Left renal pelvis (tissue), 4 donors: ENCODE data around the gene SFXN2. TPM values are rescaled to one million over a fixed set of nuclear protein-coding genes. Genes with fewer than 3 reads are reported as not detected.
"Not testable (repeated sequence)": the region's sequence is repeated elsewhere in the genome, so short reads cannot be mapped to it uniquely, and the experiment has no call there.

Experiments used
- DNase-seq, 4 donors: peaks; one replicate each; pipeline ENCODE4 v3.0.0-alpha.2; 2013; ENCODE audit warnings: low read depth in 4 of 4, low spot score in 3 of 4
- polyA plus RNA-seq, 4 donors: library from polyadenylated mRNA; unstranded; fragments of 120-200 nt; gene quantifications; one replicate each; pipeline ENCODE4 v1.2.1, GENCODE V29; 2013; ENCODE audit not compliant: insufficient read length in 4 of 4

The SFXN2 gene
- polyA plus RNA-seq, 4 donors: 8.3 to 63.1 (median 50.1) TPM

DNA sequence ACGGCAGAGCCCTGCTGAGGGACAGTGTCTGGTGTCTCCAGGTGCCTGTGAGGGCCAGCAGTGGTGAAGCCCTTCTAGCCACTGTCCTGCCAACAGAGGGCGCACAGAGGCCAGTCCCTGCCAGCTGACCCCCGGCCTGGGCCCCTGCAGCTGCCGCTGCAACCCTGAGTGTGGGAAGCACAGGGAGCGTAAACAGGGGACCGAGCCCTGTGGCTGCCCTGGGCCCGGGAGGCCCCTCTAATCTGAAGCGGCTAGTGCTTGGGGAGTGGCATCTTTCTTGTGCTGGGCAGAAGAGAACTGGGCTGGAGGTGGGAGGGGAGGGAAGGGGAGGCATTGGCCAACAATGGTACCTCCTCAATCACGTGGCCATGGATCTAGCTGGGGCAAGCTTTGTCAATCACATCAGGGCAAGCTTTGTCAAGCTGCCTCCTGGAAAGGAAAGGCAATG is 35.6 kb upstream of the SFXN2 start:
- no peak for DNase-seq

DNA sequence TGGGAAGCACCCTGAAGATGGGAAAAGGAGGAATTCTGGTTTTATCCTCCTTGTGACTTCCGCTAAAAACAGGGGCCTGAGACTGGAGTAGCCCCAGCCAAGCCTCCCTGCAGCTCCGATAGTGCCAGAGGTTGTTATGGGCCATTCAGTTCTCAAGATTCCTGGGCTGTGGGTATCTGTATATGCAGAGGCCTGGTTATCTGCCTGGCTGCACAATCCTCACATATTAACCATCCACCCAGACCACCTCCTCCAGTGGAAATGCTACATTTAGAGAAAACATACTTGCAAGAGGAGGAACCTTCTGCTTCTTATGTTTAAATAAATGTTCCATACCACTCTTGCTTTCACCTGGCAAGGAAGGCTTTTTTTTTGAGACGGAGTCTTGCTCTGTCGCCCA is 34.8 kb upstream of the SFXN2 start:
- no peak for DNase-seq

DNA sequence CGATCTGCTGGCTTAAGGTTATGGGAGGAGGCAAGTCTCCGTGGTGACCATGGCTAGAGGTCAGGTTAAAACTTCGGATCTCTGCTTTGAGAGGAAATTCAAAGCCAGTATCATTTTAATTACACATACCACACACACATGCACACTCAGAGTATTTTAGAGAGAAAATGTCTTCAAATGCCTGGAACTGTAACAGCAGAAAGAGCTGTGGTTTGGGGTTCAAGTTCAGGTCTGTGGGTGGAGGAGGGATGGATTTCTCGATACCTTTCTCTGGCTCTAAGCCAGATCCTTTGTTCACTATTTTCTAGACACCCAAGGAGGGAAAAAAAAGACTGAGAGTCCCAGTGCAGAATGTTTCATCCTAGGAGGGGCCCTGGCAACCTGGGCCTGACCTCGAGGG is 32.7 kb upstream of the SFXN2 start:
- DNase-seq: no peak

DNA sequence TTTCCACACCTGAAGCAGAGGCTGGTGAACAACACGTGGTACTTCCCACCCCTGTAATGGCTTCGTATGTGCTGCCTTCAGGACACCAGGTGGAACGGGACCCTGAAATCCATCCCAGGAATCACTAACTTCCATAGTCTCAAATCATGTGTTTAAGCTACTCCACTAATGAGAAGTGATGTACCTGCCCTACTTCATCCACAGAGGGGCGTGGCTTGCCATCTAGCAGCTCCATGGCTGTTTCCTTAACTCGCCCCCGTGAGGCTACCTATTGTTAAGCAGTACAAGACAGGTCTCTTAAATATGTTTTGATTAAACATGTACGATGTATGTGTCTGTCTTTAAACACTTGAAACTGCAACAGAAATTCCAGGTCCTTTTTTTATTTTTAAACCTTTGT is 32.0 kb upstream of the SFXN2 start:
- DNase-seq: no peak

DNA sequence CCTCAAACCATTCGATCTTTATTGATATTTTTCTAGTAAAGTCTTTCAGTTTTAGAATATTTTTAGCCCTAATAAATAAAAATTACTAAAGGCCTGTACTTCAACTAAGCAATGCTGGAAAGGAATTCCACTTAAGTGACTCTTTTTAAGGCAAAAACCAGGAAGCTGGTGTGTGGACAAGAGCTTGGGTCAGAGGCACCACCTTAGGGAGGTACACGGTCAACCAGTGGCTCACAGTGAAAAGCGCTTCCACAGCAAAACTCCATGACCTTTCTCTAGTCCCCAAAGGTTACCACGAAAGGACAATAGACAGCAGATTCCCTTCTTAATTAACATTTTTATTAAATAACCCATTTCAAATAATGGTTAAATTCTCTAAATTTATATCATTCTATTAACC is 31.5 kb upstream of the SFXN2 start:
- no peak for DNase-seq

DNA sequence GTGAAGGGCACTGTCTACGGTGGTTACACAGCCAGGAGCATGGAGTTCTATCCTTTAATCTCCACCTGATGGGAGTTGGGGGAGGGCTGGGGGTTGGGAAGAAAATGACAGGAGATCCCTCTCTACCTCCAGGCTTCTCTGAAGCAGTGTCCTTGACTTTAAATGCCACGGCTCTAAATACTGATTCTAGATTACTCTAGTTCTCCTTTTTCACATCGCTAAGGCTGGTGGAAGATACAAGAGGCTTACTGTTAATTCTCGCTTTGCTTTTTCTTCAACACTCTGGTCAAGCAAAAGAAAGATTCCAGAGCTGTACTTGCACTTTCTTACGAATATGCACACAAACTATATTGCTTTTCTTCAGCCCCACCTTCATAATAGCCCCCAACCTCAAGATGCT is 30.7 kb upstream of the SFXN2 start:
- DNase-seq: no peak

DNA sequence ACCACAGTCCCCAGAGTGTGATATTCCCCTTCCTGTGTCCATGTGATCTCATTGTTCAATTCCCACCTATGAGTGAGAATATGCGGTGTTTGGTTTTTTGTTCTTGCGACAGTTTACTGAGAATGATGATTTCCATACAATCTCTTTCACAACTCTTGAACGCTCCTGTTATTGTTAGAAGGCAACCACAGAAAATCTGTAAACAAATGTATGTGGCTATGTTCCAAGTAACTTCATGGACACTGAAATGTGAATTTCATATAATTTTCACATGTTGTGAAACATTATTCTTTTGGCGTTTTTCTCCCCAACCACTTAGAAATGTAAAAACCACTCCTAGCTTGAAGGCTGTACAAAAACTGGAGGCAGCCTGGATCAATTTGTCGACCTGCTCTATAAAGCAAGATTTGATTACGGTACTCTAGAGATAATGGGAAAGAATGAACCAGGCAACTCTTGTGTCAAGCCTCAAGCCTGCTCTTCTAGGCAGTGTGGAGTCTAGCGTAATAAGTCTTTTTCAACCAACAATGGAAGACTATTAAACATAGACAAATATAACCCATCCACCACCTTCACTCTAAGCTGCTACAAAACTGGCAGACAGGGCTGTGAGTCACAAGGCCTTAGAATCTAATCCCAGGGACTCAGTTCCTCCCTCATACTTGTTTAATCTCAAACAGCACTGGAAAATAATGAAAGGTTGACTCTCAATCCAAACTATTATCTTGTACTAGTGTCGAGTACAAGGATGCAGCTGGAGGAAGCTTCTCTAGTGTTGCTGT is 23.0 kb upstream of the SFXN2 start:
- no peak for DNase-seq

DNA sequence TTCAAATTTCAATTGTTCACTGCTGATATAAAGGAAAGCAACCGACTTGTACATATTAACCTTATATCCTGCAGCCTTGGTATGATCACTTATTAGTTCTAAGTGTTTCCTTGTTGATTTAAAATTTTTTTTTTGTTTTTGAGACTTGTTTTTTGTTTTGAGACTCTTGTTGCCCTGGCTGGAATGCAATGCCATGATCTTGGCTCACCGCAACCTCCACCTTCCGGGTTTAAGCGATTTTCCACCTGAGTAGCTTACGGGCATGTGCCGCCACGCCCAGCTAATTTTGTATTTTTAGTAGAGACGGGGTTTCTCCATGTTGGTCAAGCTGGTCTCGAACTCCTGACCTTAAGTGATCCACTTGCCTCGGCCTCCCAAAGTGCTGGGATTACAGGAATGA is 19.0 kb upstream of the SFXN2 start:
- not testable (repeated sequence) for DNase-seq

DNA sequence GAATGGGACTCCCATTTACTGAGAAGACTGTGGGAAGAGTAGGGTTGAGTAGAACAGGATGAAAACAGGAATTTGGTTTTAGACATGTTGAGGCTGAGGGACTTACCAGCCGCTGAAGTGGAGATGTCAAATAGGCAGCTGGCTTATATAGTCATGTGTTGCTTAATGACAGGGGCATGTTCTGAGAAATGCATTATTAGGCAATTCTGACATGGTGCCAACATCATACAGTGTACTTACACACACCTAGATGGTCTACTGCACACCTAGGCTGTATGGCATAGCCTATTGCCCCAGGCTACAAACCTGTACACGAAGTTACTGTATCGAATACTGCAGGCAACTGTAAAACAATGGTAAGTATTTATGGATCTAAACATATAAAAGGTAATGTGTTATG is 17.7 kb upstream of the SFXN2 start:
- no peak for DNase-seq

DNA sequence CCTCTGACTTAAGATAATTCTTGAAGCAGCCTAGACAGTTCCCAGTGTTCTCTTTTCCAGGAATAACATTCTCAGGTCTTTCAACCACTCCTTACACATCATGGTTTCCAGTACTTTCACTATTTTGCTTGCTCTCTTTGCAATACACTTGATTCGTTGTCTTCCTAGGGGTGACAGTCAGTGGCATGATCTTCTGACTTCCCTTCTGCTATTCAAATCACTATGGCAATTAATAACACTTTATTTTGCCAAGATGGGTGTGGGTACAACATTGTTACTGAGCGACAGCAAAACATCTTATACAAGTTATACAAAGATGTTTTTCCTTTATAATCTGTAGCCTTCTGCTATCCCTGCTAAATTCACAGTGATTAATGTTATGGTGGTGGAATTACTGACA is 15.5 kb upstream of the SFXN2 start:
- no peak for DNase-seq

DNA sequence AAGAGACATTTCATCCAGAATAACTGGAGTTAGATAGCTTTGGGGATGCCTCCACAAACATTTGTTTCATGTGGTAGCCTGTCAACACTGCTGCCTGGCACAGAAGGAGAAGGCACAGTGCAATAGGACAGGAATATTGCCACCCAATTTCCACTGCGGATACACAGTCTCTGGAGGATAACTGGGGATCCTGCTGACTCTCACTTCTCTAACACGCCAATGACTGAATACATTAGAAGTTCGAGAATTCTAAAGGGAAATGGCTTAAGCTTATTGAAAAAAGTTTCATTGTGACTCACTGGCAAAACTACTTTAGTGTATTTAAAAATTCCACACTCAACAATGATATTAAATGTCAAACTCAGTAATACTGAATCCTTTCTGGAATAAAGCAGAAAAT is 13.2 kb upstream of the SFXN2 start:
- no peak for DNase-seq

DNA sequence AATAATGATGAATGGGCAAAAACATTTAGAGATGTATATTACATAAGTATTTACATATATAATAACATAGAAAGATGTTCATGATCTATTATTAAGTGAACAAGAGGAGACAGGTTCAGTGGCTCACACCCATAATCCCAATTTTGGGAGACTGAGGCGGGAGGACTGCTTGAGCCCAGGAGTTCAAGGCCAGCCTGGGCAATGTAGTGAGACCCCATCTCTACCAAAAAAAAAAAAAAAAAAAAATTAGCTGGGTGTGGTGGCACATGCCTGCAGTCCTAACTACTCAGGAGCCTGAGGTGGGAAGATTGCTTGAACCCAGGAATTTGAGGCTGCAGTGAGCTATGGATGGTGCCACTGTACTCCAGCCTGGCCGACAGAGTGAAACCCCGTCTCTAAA is 12.6 kb upstream of the SFXN2 start:
- DNase-seq: no peak

DNA sequence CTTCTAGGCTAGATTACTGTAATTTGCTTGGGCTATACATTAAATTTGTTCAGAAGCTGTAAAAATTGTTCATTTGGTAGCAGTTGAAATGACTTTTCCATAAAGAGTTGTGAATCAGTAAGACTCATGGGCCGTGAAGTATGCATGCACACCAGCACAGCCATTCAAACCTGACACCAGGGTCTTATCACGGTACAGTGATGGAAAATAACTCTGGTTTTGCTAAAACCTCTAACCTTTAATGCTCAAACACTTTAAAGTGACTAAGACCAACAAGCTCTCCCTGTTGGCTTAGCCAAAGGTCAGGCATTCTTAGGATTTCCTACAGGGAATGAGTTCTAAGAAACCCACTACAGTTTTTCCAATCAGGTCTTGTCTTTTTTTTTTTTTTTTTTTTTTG is 11.7 kb upstream of the SFXN2 start:
- no peak for DNase-seq

DNA sequence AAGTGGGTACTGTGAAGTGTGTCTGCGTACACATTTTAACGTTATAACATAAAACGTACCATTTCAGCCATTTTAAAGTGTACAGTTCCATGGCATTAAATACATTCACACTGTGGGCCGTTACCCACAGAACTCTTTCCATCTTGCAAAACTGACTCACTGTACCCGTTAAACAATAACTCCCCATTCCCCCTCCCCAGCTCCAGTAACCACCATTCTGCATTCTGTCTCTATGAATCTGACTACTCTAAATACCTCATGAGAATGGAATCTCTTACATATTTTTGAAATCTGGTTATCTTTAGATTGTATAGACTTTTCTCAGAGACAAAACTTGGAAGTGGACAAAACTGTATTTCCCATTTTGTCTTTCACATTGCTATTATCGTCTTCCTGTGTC is 9.5 kb upstream of the SFXN2 start:
- no peak for DNase-seq

DNA sequence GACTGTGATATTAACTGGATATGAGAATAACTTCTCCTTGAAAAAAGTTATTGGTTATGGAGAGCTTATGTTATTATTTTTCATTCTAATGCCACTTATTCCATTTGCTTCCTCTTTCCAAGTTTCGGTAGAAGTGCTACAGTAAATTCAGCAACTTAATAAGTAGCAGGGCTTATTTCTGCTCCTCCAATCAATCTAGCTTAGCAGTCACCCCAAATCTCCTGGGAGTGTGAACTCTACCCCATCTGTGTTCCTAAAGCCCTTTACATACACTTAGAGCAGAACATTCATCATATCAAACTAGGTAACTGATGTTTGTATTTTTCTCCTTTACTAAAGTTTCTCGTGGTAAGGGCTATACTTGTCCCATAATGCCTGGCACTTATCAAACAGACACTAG is 8.9 kb upstream of the SFXN2 start:
- DNase-seq: no peak

DNA sequence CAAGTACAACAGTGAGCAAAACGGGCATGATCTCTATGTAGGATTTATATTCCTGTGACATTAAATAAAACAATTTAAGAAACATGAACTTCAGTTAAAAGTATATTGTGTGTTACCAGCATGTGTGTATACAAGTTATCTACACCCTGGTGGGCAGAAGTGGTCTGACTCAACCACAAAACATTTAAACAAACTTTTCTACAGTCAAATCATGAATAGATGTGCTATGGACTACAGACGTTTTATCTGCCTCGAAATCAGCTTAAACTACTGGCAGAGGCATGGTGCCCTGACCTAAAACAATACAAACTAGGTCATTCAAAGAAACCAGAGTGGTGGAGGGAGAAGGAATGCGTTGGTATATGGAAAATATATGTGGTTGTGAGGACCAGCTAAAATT is 3.8 kb upstream of the SFXN2 start:
- DNase-seq: no peak

DNA sequence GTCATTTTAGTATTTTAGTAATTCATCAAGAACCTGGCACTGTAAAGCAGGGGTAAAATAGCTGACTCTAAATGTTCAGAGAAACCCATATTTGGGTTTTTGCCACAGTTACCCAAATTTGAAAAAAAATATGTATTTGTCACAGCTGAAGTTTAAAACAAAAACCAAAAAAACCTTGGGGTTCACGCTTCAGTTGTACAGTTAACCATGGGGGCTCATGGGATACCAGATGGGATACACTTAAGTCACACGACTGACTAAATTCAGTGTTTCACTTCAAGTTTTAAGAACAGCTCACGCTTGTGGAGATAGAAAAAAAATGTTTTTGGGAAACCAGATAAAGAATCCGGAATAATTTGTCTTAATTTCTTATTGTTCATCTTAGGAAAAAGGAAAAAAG is 2.3 kb upstream of the SFXN2 start:
- no peak for DNase-seq

DNA sequence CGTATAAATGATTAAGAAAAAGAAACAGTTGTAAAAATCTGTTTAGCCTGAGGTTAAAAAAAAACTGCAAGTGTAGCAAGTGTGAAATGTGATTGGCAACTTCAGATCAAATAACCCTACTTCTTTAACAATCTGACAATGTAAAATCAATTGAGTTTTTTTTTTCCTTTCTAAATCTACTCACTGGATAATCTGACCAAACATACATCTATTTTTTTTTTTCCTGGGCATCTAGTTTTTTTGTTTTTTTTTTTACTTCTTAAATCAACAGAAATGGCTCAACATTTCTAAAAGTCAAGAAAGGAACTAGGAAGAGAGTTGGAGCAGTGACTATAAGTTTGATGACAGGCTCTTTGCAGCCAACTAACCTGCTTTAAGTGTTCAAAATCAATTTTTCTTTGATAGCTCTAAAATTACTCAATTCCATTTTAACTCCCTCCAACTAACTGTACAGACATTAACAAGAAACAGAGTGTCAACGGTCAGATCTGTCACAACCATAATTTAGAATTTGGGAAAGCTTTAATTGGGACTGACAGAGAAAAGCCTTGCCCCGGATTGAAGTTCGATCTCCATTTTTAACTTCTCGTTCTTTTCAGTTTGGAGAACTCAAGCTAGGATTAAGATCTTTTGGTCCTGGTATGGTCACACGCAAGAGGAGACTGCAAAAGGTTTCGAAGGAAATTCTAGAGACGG is 1.4 kb upstream of the SFXN2 start:
- DNase-seq: no peak

DNA sequence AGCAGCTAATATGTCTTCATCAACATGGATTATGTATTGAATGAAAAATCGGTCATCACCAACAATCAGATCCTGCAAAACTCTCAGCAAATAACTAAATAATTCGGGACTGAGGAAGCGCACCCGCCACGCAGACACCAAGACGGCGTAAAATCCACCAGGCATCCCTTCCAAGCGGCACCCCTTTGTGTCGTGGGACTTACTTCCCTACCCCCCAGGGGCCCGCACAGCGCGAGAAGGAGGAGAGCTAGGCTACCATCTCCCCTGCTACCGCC is 960 bp upstream of the SFXN2 start:
- peak in 1 of 4 donors; percentile 49 for DNase-seq

DNA sequence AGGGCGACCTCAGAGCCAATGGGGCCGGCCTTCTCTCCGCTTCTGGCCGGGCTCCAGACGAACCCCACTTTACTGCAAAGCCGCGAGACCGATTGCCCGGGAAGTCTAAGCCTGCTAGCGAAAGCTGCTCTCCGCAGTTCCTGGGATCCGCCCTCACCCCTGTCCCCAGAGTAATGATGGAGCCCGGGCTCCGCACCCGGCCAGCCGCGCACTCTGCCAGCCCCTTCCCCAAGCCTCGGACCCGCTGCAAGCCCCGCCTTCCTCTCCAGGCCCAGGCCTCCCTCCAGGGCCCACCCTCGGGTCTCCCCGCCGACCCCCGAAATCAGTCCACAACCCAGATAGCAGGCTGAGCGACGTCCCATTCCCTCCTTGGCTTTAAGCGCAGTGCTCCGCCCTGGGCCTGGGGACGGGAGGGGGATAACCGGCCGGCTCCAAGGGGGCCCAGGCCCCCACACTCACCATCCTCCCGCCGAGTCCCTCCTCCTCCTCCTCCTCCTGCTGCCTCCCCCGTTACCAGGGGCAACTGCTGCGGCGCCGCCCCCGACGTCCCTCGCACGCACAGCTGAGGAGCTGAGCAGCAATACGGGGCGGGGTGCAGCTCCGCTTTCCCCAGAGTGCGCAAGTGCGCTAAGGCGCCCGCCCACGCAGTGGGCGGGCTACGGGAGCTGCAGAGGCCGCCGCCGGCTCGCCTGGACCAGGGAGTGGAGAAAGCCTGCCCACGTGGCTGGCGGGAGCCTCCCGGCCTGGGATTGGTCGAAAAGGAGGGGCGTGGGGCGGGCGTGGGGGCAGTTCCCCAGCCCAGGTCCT is 419 bp upstream of the SFXN2 start, which contains the start of gene ARL3:
TSS of gene ARL3 (minus strand) at position 584 of the 807 bp plus-strand sequence. CDS start at position 462, 122 bp downstream.
- peak; percentile 96 to 99 (median 98) for DNase-seq

DNA sequence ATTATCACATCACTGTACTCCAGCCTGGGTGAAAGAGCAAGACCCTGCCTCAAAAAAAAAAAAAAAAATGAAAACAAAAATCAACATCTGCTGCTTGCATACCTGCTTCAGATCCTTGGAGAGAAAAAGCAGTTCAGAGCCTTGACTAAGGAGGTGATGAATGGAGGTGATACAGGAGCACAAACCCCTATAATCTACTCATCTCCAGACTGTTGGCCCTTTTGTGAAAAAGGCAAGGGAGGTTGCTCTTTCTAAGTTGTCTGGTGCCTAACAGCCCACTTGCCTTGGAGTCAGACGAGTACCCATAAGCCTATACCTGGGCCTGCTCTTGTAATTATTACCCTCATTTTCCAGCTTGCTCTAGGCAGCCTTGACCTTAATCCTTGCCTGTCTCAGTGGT is 1.4 kb downstream of the SFXN2 start:
- no peak for DNase-seq
